Measurements from ENCODE around the gene MACC1. TPM values are rescaled to one million over a fixed set of nuclear protein-coding genes. Genes with fewer than 3 reads are reported as not detected.

Gene MACC1
- total RNA-seq, 6 experiments from 2014 or later = not detected

- Mint-ChIP-seq H3K4me1 (ENCODE audit: low read depth) (no peaks in the 10 kb centered on the region), H3K9me3 (peaks cover 6% of the 10 kb centered on the region; the same call in 1 of the 2 replicates), H3K27ac (no peak overlapping the region), H3K4me3 (no peak overlapping the region), H3K27me3 (ENCODE audit: insufficient read depth) (no peaks in the 10 kb centered on the region; the same call in none of the 2 replicates), H3K36me3 (ENCODE audit: low read depth) (no peaks in the 10 kb centered on the region)
- no peak for DNase-seq
- TF ChIP-seq CTCF (IDR thresholded peaks at IDR 0.05) = no peak
These were observed 100.3 kb downstream of the MACC1 start for GRCh38 chr7:20116869-20117268.

GRCh38 chr7:20114468-20114867, 102.7 kb downstream of the MACC1 start:
- H3K36me3 Mint-ChIP-seq (ENCODE audit: low read depth) = no peaks in the 10 kb centered on the region
- H3K4me1 Mint-ChIP-seq (ENCODE audit: low read depth) = no peaks in the 10 kb centered on the region
- H3K4me3 Mint-ChIP-seq = no peak overlapping the region
- no peak overlapping the region for H3K27ac Mint-ChIP-seq
- H3K27me3 Mint-ChIP-seq (ENCODE audit: insufficient read depth) = no peaks in the 10 kb centered on the region; the same call in 1 of the 2 replicates
- TF ChIP-seq CTCF (IDR thresholded peaks at IDR 0.05) = no peak
- DNase-seq = no peak
- peaks cover 10% of the 10 kb centered on the region for H3K9me3 Mint-ChIP-seq

- Mint-ChIP-seq H3K27ac (no peak overlapping the region), H3K27me3 (ENCODE audit: insufficient read depth) (no peaks in the 10 kb centered on the region; the same call in 1 of the 2 replicates), H3K36me3 (ENCODE audit: low read depth) (no peaks in the 10 kb centered on the region), H3K4me1 (ENCODE audit: low read depth) (no peaks in the 10 kb centered on the region), H3K4me3 (no peak overlapping the region), H3K9me3 (peaks cover 19% of the 10 kb centered on the region)
- DNase-seq = no peak
- TF ChIP-seq CTCF (IDR thresholded peaks at IDR 0.05) = no peak
These were observed 103.7 kb downstream of the MACC1 start for GRCh38 chr7:20113427-20114027.

- H3K27ac Mint-ChIP-seq = no peak overlapping the region
- DNase-seq = no peak
- H3K27me3 Mint-ChIP-seq (ENCODE audit: insufficient read depth) = no peaks in the 10 kb centered on the region
- H3K4me3 Mint-ChIP-seq = no peak overlapping the region
- no peaks in the 10 kb centered on the region for H3K36me3 Mint-ChIP-seq (ENCODE audit: low read depth)
- no peak for TF ChIP-seq CTCF (IDR thresholded peaks at IDR 0.05)
- H3K4me1 Mint-ChIP-seq (ENCODE audit: low read depth) = no peaks in the 10 kb centered on the region
- H3K9me3 Mint-ChIP-seq = peaks cover 22% of the 10 kb centered on the region
These were observed 104.5 kb downstream of the MACC1 start for GRCh38 chr7:20112696-20113095.

- Mint-ChIP-seq H3K4me3 (no peak overlapping the region), H3K27me3 (ENCODE audit: insufficient read depth) (no peaks in the 10 kb centered on the region)
These were observed 105.2 kb downstream of the MACC1 start for GRCh38 chr7:20111821-20112542.

More at GRCh38 chr7:20111821-20112542, 105.2 kb downstream of the MACC1 start:
- H3K9me3 Mint-ChIP-seq = peaks cover 27% of the 10 kb centered on the region
- no peaks in the 10 kb centered on the region for H3K36me3 Mint-ChIP-seq (ENCODE audit: low read depth)
- DNase-seq = no peak
- no peak overlapping the region for H3K27ac Mint-ChIP-seq
- TF ChIP-seq CTCF (IDR thresholded peaks at IDR 0.05) = no peak
- H3K4me1 Mint-ChIP-seq (ENCODE audit: low read depth) = no peaks in the 10 kb centered on the region

All from HFFc6 (cell line).